ENCODE results near the gene CSNK2A3.

DNA sequence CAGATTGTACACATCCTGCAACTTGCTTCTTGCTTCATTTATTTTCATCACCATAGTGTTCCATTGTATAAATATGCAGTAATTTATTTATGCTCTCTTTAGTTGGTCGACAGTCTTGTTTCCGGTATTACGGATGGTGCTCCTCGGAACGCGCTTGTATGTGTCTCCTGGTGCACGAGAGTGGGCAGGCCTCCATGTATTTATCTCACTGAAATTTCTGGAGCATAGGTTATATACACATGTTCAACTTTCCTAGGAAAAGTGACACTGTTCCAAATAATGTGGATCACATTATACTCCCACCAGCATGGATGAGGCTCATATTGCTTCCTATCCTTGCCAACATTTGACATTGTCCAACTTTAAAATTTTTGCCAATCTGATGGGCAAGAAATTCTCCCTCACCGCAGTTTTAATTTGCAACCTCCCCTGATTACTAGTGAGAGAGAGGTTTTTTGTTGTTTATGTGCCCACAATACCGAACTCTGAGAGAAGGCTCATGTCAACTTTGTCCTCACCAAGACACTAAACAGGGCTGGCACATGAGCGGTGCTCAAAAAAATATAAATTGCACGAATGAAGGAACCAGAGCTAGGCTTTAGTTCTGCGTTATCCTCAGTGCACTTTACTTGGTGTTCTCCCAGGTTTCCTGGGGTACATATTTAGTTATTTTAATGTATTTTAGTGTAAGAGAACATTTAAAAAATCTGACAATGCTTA, 3.8 kb downstream of the CSNK2A3 start:
- TF ChIP-seq EZH2 (IDR thresholded peaks at IDR 0.05; ENCODE audit: low read depth, unreplicated experiment) (no peak), POLR2AphosphoS5 (IDR thresholded peaks at IDR 0.05; ENCODE audit: low read depth) (no peak)
- TF ChIP-seq, protein P1, sequence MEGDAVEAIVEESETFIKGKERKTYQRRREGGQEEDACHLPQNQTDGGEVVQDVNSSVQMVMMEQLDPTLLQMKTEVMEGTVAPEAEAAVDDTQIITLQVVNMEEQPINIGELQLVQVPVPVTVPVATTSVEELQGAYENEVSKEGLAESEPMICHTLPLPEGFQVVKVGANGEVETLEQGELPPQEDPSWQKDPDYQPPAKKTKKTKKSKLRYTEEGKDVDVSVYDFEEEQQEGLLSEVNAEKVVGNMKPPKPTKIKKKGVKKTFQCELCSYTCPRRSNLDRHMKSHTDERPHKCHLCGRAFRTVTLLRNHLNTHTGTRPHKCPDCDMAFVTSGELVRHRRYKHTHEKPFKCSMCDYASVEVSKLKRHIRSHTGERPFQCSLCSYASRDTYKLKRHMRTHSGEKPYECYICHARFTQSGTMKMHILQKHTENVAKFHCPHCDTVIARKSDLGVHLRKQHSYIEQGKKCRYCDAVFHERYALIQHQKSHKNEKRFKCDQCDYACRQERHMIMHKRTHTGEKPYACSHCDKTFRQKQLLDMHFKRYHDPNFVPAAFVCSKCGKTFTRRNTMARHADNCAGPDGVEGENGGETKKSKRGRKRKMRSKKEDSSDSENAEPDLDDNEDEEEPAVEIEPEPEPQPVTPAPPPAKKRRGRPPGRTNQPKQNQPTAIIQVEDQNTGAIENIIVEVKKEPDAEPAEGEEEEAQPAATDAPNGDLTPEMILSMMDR (conservative IDR thresholded peaks at IDR 0.05; ENCODE audit: low read depth in 2 of 2), result no peak
- TF ChIP-seq, protein P2, sequence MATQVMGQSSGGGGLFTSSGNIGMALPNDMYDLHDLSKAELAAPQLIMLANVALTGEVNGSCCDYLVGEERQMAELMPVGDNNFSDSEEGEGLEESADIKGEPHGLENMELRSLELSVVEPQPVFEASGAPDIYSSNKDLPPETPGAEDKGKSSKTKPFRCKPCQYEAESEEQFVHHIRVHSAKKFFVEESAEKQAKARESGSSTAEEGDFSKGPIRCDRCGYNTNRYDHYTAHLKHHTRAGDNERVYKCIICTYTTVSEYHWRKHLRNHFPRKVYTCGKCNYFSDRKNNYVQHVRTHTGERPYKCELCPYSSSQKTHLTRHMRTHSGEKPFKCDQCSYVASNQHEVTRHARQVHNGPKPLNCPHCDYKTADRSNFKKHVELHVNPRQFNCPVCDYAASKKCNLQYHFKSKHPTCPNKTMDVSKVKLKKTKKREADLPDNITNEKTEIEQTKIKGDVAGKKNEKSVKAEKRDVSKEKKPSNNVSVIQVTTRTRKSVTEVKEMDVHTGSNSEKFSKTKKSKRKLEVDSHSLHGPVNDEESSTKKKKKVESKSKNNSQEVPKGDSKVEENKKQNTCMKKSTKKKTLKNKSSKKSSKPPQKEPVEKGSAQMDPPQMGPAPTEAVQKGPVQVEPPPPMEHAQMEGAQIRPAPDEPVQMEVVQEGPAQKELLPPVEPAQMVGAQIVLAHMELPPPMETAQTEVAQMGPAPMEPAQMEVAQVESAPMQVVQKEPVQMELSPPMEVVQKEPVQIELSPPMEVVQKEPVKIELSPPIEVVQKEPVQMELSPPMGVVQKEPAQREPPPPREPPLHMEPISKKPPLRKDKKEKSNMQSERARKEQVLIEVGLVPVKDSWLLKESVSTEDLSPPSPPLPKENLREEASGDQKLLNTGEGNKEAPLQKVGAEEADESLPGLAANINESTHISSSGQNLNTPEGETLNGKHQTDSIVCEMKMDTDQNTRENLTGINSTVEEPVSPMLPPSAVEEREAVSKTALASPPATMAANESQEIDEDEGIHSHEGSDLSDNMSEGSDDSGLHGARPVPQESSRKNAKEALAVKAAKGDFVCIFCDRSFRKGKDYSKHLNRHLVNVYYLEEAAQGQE (IDR thresholded peaks at IDR 0.05; ENCODE audit: unreplicated experiment), result no peak

Measured in GM23338 (cell line).